Transverse colon (tissue), 3 donors: Measurements from ENCODE around the gene COPRS.

Source experiments
- CTCF ChIP-seq, 5 experiments: fragments of 200-600 bp in 3 of 5; fragments of 450-650 bp in 2 of 5; sonication (generic) in 3 of 5; IDR thresholded peaks; 1 replicate in 2 of 5; 2 replicates in 3 of 5; pipeline ENCODE4 v1.5.1; 2016 to 2017; ENCODE audit warnings: antibody characterized with exemption in 5 of 5, inconsistent platforms in 3 of 5, mild to moderate bottlenecking in 2 of 5, moderate library complexity in 1 of 5
- POLR2A ChIP-seq: fragments of 450-650 bp; IDR thresholded peaks from one replicate; pipeline ENCODE4 v1.6.1; 2016; ENCODE audit warnings: antibody characterized with exemption, mild to moderate bottlenecking, moderate library complexity

- TF ChIP-seq CTCF (IDR thresholded peaks at IDR 0.05) = no peak
- TF ChIP-seq POLR2A = no peak
Observed at GRCh38 chr17:31835984-31836383, 23.1 kb downstream of the COPRS start.
